Measurements from ENCODE around the gene ZNF468.

- no peak for TF ChIP-seq CTCF (IDR thresholded peaks at IDR 0.05; ENCODE audit: extremely low read depth in 1 of 2, insufficient read depth in 1 of 2, low read depth in 1 of 2, low read length in 2 of 2)
- TF ChIP-seq POLR2A (IDR thresholded peaks at IDR 0.05; ENCODE audit: low read depth, low read length) = no peak
These were observed 39.2 kb upstream of the ZNF468 start for GRCh38 chr19:52896431-52897137.

Data from endothelial cell of umbilical vein (primary cell).